ENCODE data around the gene TMEM164. TPM values are rescaled to one million over a fixed set of nuclear protein-coding genes. Genes with fewer than 3 reads are reported as not detected.
A peak's percentile ranks its signal among the peaks of the same experiment; 100 is the strongest.

The TMEM164 gene
- total and polyA plus RNA-seq, 2 of the 4 experiments (the other 2 are of a cell fraction): 6.3 to 7.1 TPM

- Histone ChIP-seq H3K27me3 (ENCODE audit: control insufficient read depth, insufficient read depth, low read length) (peaks cover 2% of the 10 kb centered on the region), H2BK15ac (ENCODE audit: low read depth, low read length) (no peak overlapping the region), H4K8ac (ENCODE audit: low read depth in 2 of 2, low read length in 2 of 2) (no peak overlapping the region), H3K56ac (ENCODE audit: extremely low read depth, insufficient read depth, low read length) (no peak overlapping the region), H2BK5ac (ENCODE audit: low read depth, low read length, poor library complexity, severe bottlenecking) (no peak overlapping the region), H4K20me1 (ENCODE audit: insufficient read depth, low read length) (no peaks in the 10 kb centered on the region; the same call in 1 of the 2 replicates), H2BK20ac (ENCODE audit: low read depth, low read length) (no peak overlapping the region), H3K4me2 (ENCODE audit: low read depth, low read length) (peak overlapping the region; percentile 40), H2BK120ac (ENCODE audit: low read depth, low read length) (no peak overlapping the region), H3K36me3 (ENCODE audit: control insufficient read depth, insufficient read depth, low read length) (no peaks in the 10 kb centered on the region), H3K27ac (ENCODE audit: insufficient read depth, low read length) (no peak overlapping the region), H3K23ac (ENCODE audit: low read depth, low read length) (no peak overlapping the region), H3K9ac (ENCODE audit: low read depth, low read length) (no peak overlapping the region), H3K9me3 (ENCODE audit: control insufficient read depth, insufficient read depth, low read length) (no peaks in the 10 kb centered on the region), H3K4me1 (ENCODE audit: control insufficient read depth, insufficient read depth, low read length) (peaks cover 2% of the 10 kb centered on the region; the same call in 1 of the 2 replicates), H3K79me1 (ENCODE audit: low read depth in 1 of 2, low read length in 2 of 2) (no peaks in the 10 kb centered on the region; a peak in 2 of 4 replicates), H3K4ac (ENCODE audit: low read depth, low read length) (no peak overlapping the region), H3K9me1 (ENCODE audit: insufficient read depth, low read length) (no peaks in the 10 kb centered on the region), H2AFZ (replicated peaks; ENCODE audit: low read length, poor library complexity) (no peak overlapping the region), H3K18ac (ENCODE audit: low read depth, low read length) (no peak overlapping the region), H2AK5ac (ENCODE audit: low read depth, low read length) (no peak overlapping the region), H4K5ac (ENCODE audit: low read depth, low read length) (no peak overlapping the region), H3K4me3 (ENCODE audit: insufficient read depth, low read depth, low read length) (no peak overlapping the region), H3K14ac (replicated peaks; ENCODE audit: low read depth, low read length) (no peak overlapping the region), H2AK9ac (replicated peaks; ENCODE audit: low read depth, low read length, poor library complexity) (no peak overlapping the region), H4K91ac (ENCODE audit: insufficient read depth, low read depth, low read length) (no peak overlapping the region)
- in situ Hi-C loops (cut with MboI; ENCODE audit: low sequenced_read_pairs): no loop called here
- no TSS peak for BruUV-seq (replicated peaks)
- ATAC-seq (ENCODE audit: low read depth) (peak; percentile 42), DNase-seq (peak; percentile 36)
- WGBS, 2 experiments (ENCODE audit: extremely low coverage in 2 of 2, insufficient read length in 1 of 2): no CpG with 5 or more reads among the region's 3 CpGs
- intact Hi-C loops (cut with micrococcal nuclease): no loop called here
- POLR2A ChIA-PET (ENCODE audit: unreplicated experiment): no interaction called here
- dilution Hi-C loops (cut with HindIII; ENCODE audit: low sequenced_read_pairs, unreplicated experiment): no loop called here
- TF ChIP-seq USF2 (IDR thresholded peaks at IDR 0.05; ENCODE audit: low read depth, low read length) (no peak), NFE2L2 (IDR thresholded peaks at IDR 0.05; ENCODE audit: low read depth, low read length) (no peak), SMC3 (IDR thresholded peaks at IDR 0.05; ENCODE audit: low read depth, low read length) (no peak), MAZ (IDR thresholded peaks at IDR 0.05; ENCODE audit: borderline replicate concordance, low read depth, low read length) (no peak), MXI1 (IDR thresholded peaks at IDR 0.05; ENCODE audit: borderline replicate concordance, low read depth, low read length) (no peak), POLR2A (IDR thresholded peaks at IDR 0.05; ENCODE audit: low read depth, low read length) (no peak), BHLHE40 (IDR thresholded peaks at IDR 0.05; ENCODE audit: low read depth, low read length) (no peak), RCOR1 (IDR thresholded peaks at IDR 0.05; ENCODE audit: insufficient replicate concordance, low read length) (no peak), RFX5 (IDR thresholded peaks at IDR 0.05; ENCODE audit: low read depth, low read length) (no peak), CEBPB (IDR thresholded peaks at IDR 0.05; ENCODE audit: low read depth, low read length) (no peak), RAD21 (IDR thresholded peaks at IDR 0.05; ENCODE audit: low read length) (no peak), MAFK (IDR thresholded peaks at IDR 0.05; ENCODE audit: low read depth, low read length) (no peak)
- CTCF ChIA-PET: no interaction called here
Measured at GRCh38 chrX:110108381-110108821, 105.5 kb downstream of the TMEM164 start.

Measured in IMR-90 (cell line).